WTC11 (cell line): ENCODE results near the gene SLC7A8. TPM values are rescaled to one million over a fixed set of nuclear protein-coding genes. Genes with fewer than 3 reads are reported as not detected.

Experiments
- ATAC-seq: fragments of 200-7000 bp; cut with Tn5 transposase; 2 replicates; pipeline ENCODE4 v1.10.0; 2021; ENCODE audit warnings: mild to moderate bottlenecking, moderate library complexity
- CTCF ChIA-PET: fragments of 300-600 bp; sonication (Branson Sonifier 250); formaldehyde crosslinking; loops from one replicate; lab custom pipeline; 2021; ENCODE audit warnings: antibody characterized with exemption; lab: Charles Lee
- POLR2A ChIA-PET: fragments of 350-600 bp; sonication (Branson Sonifier 250); formaldehyde crosslinking; loops from one replicate; lab custom pipeline; 2021; ENCODE audit warnings: antibody characterized with exemption; lab: Charles Lee
- DNase-seq: peaks from one replicate; pipeline ENCODE4 v3.0.0; 2021; ENCODE audit warnings: low spot score
- H3K27ac Mint-ChIP-seq: 2 replicates; pipeline ENCODE4 v1.8.0; 2021; ENCODE audit warnings: mixed read lengths
- H3K27me3 Mint-ChIP-seq: 2 replicates; pipeline ENCODE4 v1.8.0; 2021; ENCODE audit warnings: low read depth, mild to moderate bottlenecking, moderate library complexity, mixed read lengths
- H3K36me3 Mint-ChIP-seq: 2 replicates; pipeline ENCODE4 v1.8.0; 2021; ENCODE audit warnings: mixed read lengths
- H3K4me1 Mint-ChIP-seq: 2 replicates; pipeline ENCODE4 v1.8.0; 2022; ENCODE audit warnings: mixed read lengths
- H3K4me3 Mint-ChIP-seq: 2 replicates; pipeline ENCODE4 v1.8.0; 2021; ENCODE audit warnings: mild to moderate bottlenecking, moderate library complexity, mixed read lengths
- H3K9me3 Mint-ChIP-seq: 2 replicates; pipeline ENCODE4 v1.8.0; 2021; ENCODE audit warnings: mixed read lengths
- AR ChIP-seq: fragments of 250-450 bp; sonication (Bioruptor Pico); IDR thresholded peaks from 2 replicates; pipeline ENCODE4 v1.9.0; 2021; ENCODE audit warnings: mild to moderate bottlenecking
- ATF2 ChIP-seq: sonication (generic); formaldehyde crosslinking; IDR thresholded peaks from 2 replicates; pipeline ENCODE4 v1.8.1; 2022; ENCODE audit warnings: low read depth, missing genetic modification reagents, borderline replicate concordance
- ERG ChIP-seq: fragments of 250-450 bp; sonication (Bioruptor Pico); IDR thresholded peaks from 2 replicates; pipeline ENCODE4 v1.8.0; 2021; ENCODE audit warnings: mild to moderate bottlenecking
- FOXK1 ChIP-seq: sonication (generic); formaldehyde crosslinking; IDR thresholded peaks from 2 replicates; pipeline ENCODE4 v1.8.0; 2022; ENCODE audit warnings: mild to moderate bottlenecking, moderate library complexity, missing genetic modification reagents
- MYBL2 ChIP-seq: sonication (generic); formaldehyde crosslinking; IDR thresholded peaks from 2 replicates; pipeline ENCODE4 v1.8.1; 2023; ENCODE audit warnings: mild to moderate bottlenecking, moderate library complexity, missing genetic modification reagents
- PRDM15 ChIP-seq: sonication (generic); formaldehyde crosslinking; IDR thresholded peaks from 2 replicates; pipeline ENCODE4 v1.8.0; 2022; ENCODE audit warnings: missing genetic modification reagents
- PRRX2 ChIP-seq: fragments of 250-450 bp; sonication (Bioruptor Pico); IDR thresholded peaks from 2 replicates; pipeline ENCODE4 v1.8.0; 2021; ENCODE audit warnings: mild to moderate bottlenecking
- SMAD3 ChIP-seq: sonication (generic); formaldehyde crosslinking; IDR thresholded peaks from 2 replicates; pipeline ENCODE4 v1.8.0; 2022; ENCODE audit warnings: missing genetic modification reagents, mild to moderate bottlenecking, borderline replicate concordance
- SMAD4 ChIP-seq: sonication (generic); formaldehyde crosslinking; IDR thresholded peaks from 2 replicates; pipeline ENCODE4 v1.8.0; 2022; ENCODE audit warnings: mild to moderate bottlenecking, missing genetic modification reagents
- TP53 ChIP-seq: sonication (generic); formaldehyde crosslinking; IDR thresholded peaks from 2 replicates; pipeline ENCODE4 v1.8.1; 2023; ENCODE audit warnings: mild to moderate bottlenecking, missing genetic modification reagents
- ZNF317 ChIP-seq: sonication (generic); formaldehyde crosslinking; IDR thresholded peaks from 2 replicates; pipeline ENCODE4 v1.8.1; 2023; ENCODE audit warnings: low read depth, mild to moderate bottlenecking, moderate library complexity, missing genetic modification reagents, borderline replicate concordance
- ZNF512 ChIP-seq: sonication (generic); formaldehyde crosslinking; IDR thresholded peaks from 2 replicates; pipeline ENCODE4 v1.8.1; 2022; ENCODE audit warnings: missing genetic modification reagents, borderline replicate concordance
- ZNF532 ChIP-seq: fragments of 250-450 bp; sonication (Bioruptor Pico); IDR thresholded peaks from 2 replicates; pipeline ENCODE4 v1.9.0; 2021; ENCODE audit warnings: mild to moderate bottlenecking, borderline replicate concordance
- ZNF671 ChIP-seq: fragments of 250-450 bp; sonication (Bioruptor Pico); IDR thresholded peaks from 2 replicates; pipeline ENCODE4 v1.8.0; 2021; ENCODE audit warnings: mild to moderate bottlenecking
- total RNA-seq: library from RNA; stranded (reverse); gene quantifications from 3 replicates; pipeline ENCODE4 v1.2.3, GENCODE V29; 2021

Gene SLC7A8
- total RNA-seq, 1 experiment from 2014 or later: 207 TPM

GRCh38 chr14:23102801-23103200, 80.7 kb downstream of the SLC7A8 start:
- Mint-ChIP-seq H3K27me3 (peaks cover 15% of the 10 kb centered on the region), H3K27ac (no peak overlapping the region), H3K4me1 (peaks cover 52% of the 10 kb centered on the region), H3K36me3 (peaks cover 15% of the 10 kb centered on the region), H3K4me3 (no peak overlapping the region), H3K9me3 (no peaks in the 10 kb centered on the region)
- CTCF ChIA-PET: interaction anchor here (1.6 to 6.9 kb wide), 2 partner anchors 18 to 26 kb away, joined by 3 to 43 read pairs; no protein-coding TSS in a partner anchor
- no peak for DNase-seq
- ATAC-seq: no peak
- TF ChIP-seq ATF2 (CRISPR knock-in tag): no peak
- no peak for TF ChIP-seq PRRX2 (CRISPR knock-in tag)
- TF ChIP-seq TP53 (CRISPR knock-in tag): no peak
- no peak for TF ChIP-seq PRDM15
- TF ChIP-seq MYBL2: no peak
- no peak for TF ChIP-seq AR (CRISPR knock-in tag)
- no peak for TF ChIP-seq ZNF532 (CRISPR knock-in tag)
- no peak for TF ChIP-seq ZNF671
- POLR2A ChIA-PET: no interaction called here

- peaks cover 22% of the 10 kb centered on the region for H3K36me3 Mint-ChIP-seq
- ATAC-seq (no peak), DNase-seq (no peak)
- H3K4me3 Mint-ChIP-seq: no peak overlapping the region
- H3K27ac Mint-ChIP-seq: no peak overlapping the region
- POLR2A ChIA-PET: no interaction called here
- no peaks in the 10 kb centered on the region for H3K9me3 Mint-ChIP-seq
- peaks cover 15% of the 10 kb centered on the region for H3K27me3 Mint-ChIP-seq
- H3K4me1 Mint-ChIP-seq: peaks cover 58% of the 10 kb centered on the region
- CTCF ChIA-PET: interaction anchor here (0.8 to 6.9 kb wide), 4 partner anchors 19 to 44 kb away, joined by 3 to 43 read pairs (median 4); no protein-coding TSS in a partner anchor
- TF ChIP-seq SMAD3: no peak
- TF ChIP-seq AR (CRISPR knock-in tag): no peak
- TF ChIP-seq ERG (CRISPR knock-in tag): no peak
- no peak for TF ChIP-seq ZNF317 (CRISPR knock-in tag)
- TF ChIP-seq PRRX2 (CRISPR knock-in tag): no peak
- TF ChIP-seq FOXK1: no peak
- TF ChIP-seq TP53 (CRISPR knock-in tag): no peak
- TF ChIP-seq ZNF512: no peak
- TF ChIP-seq SMAD4: no peak
Measured at GRCh38 chr14:23101986-23102625, 81.4 kb downstream of the SLC7A8 start.
